GM12878 (cell line): ENCODE results near the gene DENND1B.

ENCODE experiments used
- CREB1 ChIP-seq: IDR thresholded peaks from 2 replicates; pipeline ENCODE4 v1.6.1; 2012; ENCODE audit warnings: low read depth, mild to moderate bottlenecking, inconsistent platforms
- CTCF ChIP-seq, 3 experiments: IDR thresholded peaks in 2 of 3; conservative IDR thresholded peaks in 1 of 3; 2 replicates each; pipeline ENCODE4 v1.5.1; 2011; ENCODE audit warnings: low read depth in 3 of 3, low read length in 3 of 3, mild to moderate bottlenecking in 3 of 3, control low read depth in 2 of 3, moderate library complexity in 2 of 3, inconsistent platforms in 1 of 3, mixed read lengths in 1 of 3; ENCODE audit not compliant: control insufficient read depth in 2 of 3, insufficient read depth in 1 of 3; ENCODE audit errors: extremely low read depth in 1 of 3
- ETV6 ChIP-seq, 2 experiments: fragments of 450-650 bp in 1 of 2; IDR thresholded peaks in 1 of 2; conservative IDR thresholded peaks in 1 of 2; 2 replicates each; pipeline ENCODE4 v1.6.1; 2014; ENCODE audit warnings: antibody characterized with exemption in 1 of 2, borderline replicate concordance in 1 of 2, low read depth in 1 of 2, mild to moderate bottlenecking in 1 of 2, moderate library complexity in 1 of 2
- MAX ChIP-seq: IDR thresholded peaks from 2 replicates; pipeline ENCODE4 v1.6.1; 2012; ENCODE audit warnings: low read depth, low read length, improper control_type of control experiment
- ZNF274 ChIP-seq: IDR thresholded peaks from one replicate; pipeline ENCODE4 v1.8.0; 2011; ENCODE audit not compliant: insufficient read length, insufficient read depth

- no peak for TF ChIP-seq CREB1
- TF ChIP-seq ZNF274 = no peak
- no peak for TF ChIP-seq CTCF (IDR thresholded peaks at IDR 0.05 in 2 of 3, conservative IDR thresholded peaks at IDR 0.05 in 1 of 3; ENCODE audit: control insufficient read depth in 2 of 3, extremely low read depth in 1 of 3, insufficient read depth in 1 of 3, low read depth in 3 of 3, low read length in 3 of 3)
- no peak for TF ChIP-seq MAX
- no peak for TF ChIP-seq ETV6 (conservative IDR thresholded peaks at IDR 0.05 in 1 of 2, IDR thresholded peaks at IDR 0.05 in 1 of 2; ENCODE audit: borderline replicate concordance in 1 of 2, low read depth in 1 of 2)
These were observed 13.6 kb downstream of the DENND1B start for GRCh38 chr1:197761654-197762053.
